ENCODE results near the gene ADAMTSL4. TPM values are rescaled to one million over a fixed set of nuclear protein-coding genes. Genes with fewer than 3 reads are reported as not detected.

ADAMTSL4 gene
- total and polyA plus RNA-seq, 12 donors, result 1.7 to 34.4 (median 9.2) TPM

- 77 to 91% (median 89%) methylated on average over 1 of the region's 1 CpG for WGBS, 4 donors
- TF ChIP-seq CTCF (IDR thresholded peaks at IDR 0.05) (no peak), POLR2A (IDR thresholded peaks at IDR 0.05) (no peak)
- DNase-seq, result no peak
- no peaks in the 10 kb centered on the region for H3K27me3 ChIP-seq
- H3K4me1 ChIP-seq (replicated peaks in 1 of 2), result peaks cover 0 to 10% of the 10 kb centered on the region in 2 donors
- H3K4me3 ChIP-seq, result no peak overlapping the region
- intact Hi-C loops (cut with DNase I), result no loop called here
- H3K36me3 ChIP-seq (replicated peaks in 1 of 2), result no peaks in the 10 kb centered on the region
- no peaks in the 10 kb centered on the region for H3K9me3 ChIP-seq (replicated peaks in 1 of 3)
- no peak overlapping the region for H3K27ac ChIP-seq
Observed at GRCh38 chr1:150528196-150528595, 21.0 kb upstream of the ADAMTSL4 start.

- H3K27me3 ChIP-seq, result no peaks in the 10 kb centered on the region
- intact Hi-C loops (cut with DNase I), result no loop called here
- H3K4me3 ChIP-seq, result no peak overlapping the region
- H3K27ac ChIP-seq, result no peak overlapping the region
- no peaks in the 10 kb centered on the region for H3K36me3 ChIP-seq (replicated peaks in 1 of 2)
- DNase-seq, result no peak
- 48 to 71% (median 58%) methylated on average over 4 of the region's 4 CpGs for WGBS, 4 donors
- peaks cover 0 to 10% of the 10 kb centered on the region in 2 donors for H3K4me1 ChIP-seq (replicated peaks in 1 of 2)
- no peaks in the 10 kb centered on the region for H3K9me3 ChIP-seq (replicated peaks in 1 of 3)
- TF ChIP-seq POLR2A (IDR thresholded peaks at IDR 0.05) (no peak), CTCF (IDR thresholded peaks at IDR 0.05) (no peak)
Observed at GRCh38 chr1:150529017-150529416, 20.2 kb upstream of the ADAMTSL4 start.

GRCh38 chr1:150530491-150531159 lies 18.6 kb upstream of the ADAMTSL4 start:
- WGBS, 4 donors, result 91 to 95% (median 95%) methylated on average over 14 of the region's 14 CpGs
- Histone ChIP-seq H3K9me3 (replicated peaks in 1 of 3) (no peaks in the 10 kb centered on the region), H3K4me3 (no peak overlapping the region), H3K4me1 (replicated peaks in 1 of 2) (peaks cover 0 to 10% of the 10 kb centered on the region in 2 donors), H3K27ac (no peak overlapping the region), H3K27me3 (no peaks in the 10 kb centered on the region), H3K36me3 (replicated peaks in 1 of 2) (no peaks in the 10 kb centered on the region)
- peak in 1 of 7 donors; percentile 4 for DNase-seq
- intact Hi-C loops (cut with DNase I), result loop anchor here (5.0 to 10.0 kb wide), 3 partner anchors 63 to 176 kb away; no protein-coding TSS in a partner anchor
- TF ChIP-seq CTCF (IDR thresholded peaks at IDR 0.05), result no peak
- no peak for TF ChIP-seq POLR2A (IDR thresholded peaks at IDR 0.05)

- Histone ChIP-seq H3K27ac (peak overlapping the region in 2 of 5 donors; percentile 26 to 48), H3K36me3 (replicated peaks in 1 of 2) (no peaks in the 10 kb centered on the region), H3K4me3 (no peak overlapping the region), H3K9me3 (replicated peaks in 1 of 3) (no peaks in the 10 kb centered on the region), H3K27me3 (no peaks in the 10 kb centered on the region), H3K4me1 (replicated peaks in 1 of 2) (peaks cover 0 to 10% of the 10 kb centered on the region in 2 donors)
- intact Hi-C loops (cut with DNase I), result loop anchor here (5.0 to 10.0 kb wide), 3 partner anchors 66 to 178 kb away; no protein-coding TSS in a partner anchor
- WGBS, 4 donors, result 26 to 32% (median 31%) methylated on average over 4 to 5 of the region's 5 CpGs
- DNase-seq, result peak in 2 of 7 donors; percentile 44 to 48
- peak in 1 of 6 experiments; percentile 12 for TF ChIP-seq CTCF (IDR thresholded peaks at IDR 0.05)
- no peak for TF ChIP-seq POLR2A (IDR thresholded peaks at IDR 0.05)
Observed at GRCh38 chr1:150532860-150533259, 16.3 kb upstream of the ADAMTSL4 start.
